GM12864 (cell line): ENCODE results near the gene IL1R2.
"Not testable (repeated sequence)": the region's sequence is repeated elsewhere in the genome, so short reads cannot be mapped to it uniquely, and the experiment has no call there.

Experiments used
- DNase-seq: peaks from one replicate; pipeline ENCODE4 v3.0.0-alpha.2; 2011; ENCODE audit warnings: low read depth
- H3K4me3 ChIP-seq: 2 replicates; pipeline ENCODE4 v1.5.1; 2011; ENCODE audit warnings: mild to moderate bottlenecking, low read depth, low read length, control low read depth
- CTCF ChIP-seq: IDR thresholded peaks from 2 replicates; pipeline ENCODE4 v1.5.1; 2011; ENCODE audit warnings: low read depth, mild to moderate bottlenecking, moderate library complexity, low read length, control low read depth, inconsistent platforms; ENCODE audit errors: missing control alignments

The IL1R2 gene

GRCh38 chr2:101998896-101999789, 7.4 kb downstream of the IL1R2 start:
- DNase-seq: no peak
- no peak overlapping the region for H3K4me3 ChIP-seq
- no peak for TF ChIP-seq CTCF

- TF ChIP-seq CTCF: no peak
- no peak for DNase-seq
- H3K4me3 ChIP-seq: no peak overlapping the region
These were observed 8.3 kb downstream of the IL1R2 start for GRCh38 chr2:102000012-102000411.

- TF ChIP-seq CTCF: no peak
- no peak for DNase-seq
- no peak overlapping the region for H3K4me3 ChIP-seq
These were observed 9.3 kb downstream of the IL1R2 start for GRCh38 chr2:102000813-102001766.

GRCh38 chr2:102001767-102002142, 10.0 kb downstream of the IL1R2 start:
- no peak for DNase-seq
- no peak for TF ChIP-seq CTCF
- no peak overlapping the region for H3K4me3 ChIP-seq

- no peak for DNase-seq
- H3K4me3 ChIP-seq: no peak overlapping the region
- TF ChIP-seq CTCF: no peak
These were observed 10.5 kb downstream of the IL1R2 start for GRCh38 chr2:102002228-102002627.

GRCh38 chr2:102002909-102003308, 11.1 kb downstream of the IL1R2 start:
- H3K4me3 ChIP-seq: not testable (repeated sequence)

GRCh38 chr2:102003696-102004095, 11.9 kb downstream of the IL1R2 start:
- TF ChIP-seq CTCF: no peak
- H3K4me3 ChIP-seq: no peak overlapping the region

More at GRCh38 chr2:102002909-102003308, 11.1 kb downstream of the IL1R2 start:
- not testable (repeated sequence) for DNase-seq

More at GRCh38 chr2:102003696-102004095, 11.9 kb downstream of the IL1R2 start:
- no peak for DNase-seq
